GM23338 (cell line): Measurements from ENCODE around the gene SCN2B. TPM values are rescaled to one million over a fixed set of nuclear protein-coding genes. Genes with fewer than 3 reads are reported as not detected.

ENCODE experiments used
- ATAC-seq: fragments of 200-7000 bp; cut with Tn5 transposase; 3 replicates; pipeline ENCODE4 v1.9.1; 2020
- DNase-seq: peaks from one replicate; pipeline ENCODE4 v3.0.0-alpha.2; 2015; ENCODE audit warnings: low spot score
- H2AFZ ChIP-seq: fragments of 200-600 bp; sonication (generic); 2 replicates; pipeline ENCODE4 v1.8.0; 2016; ENCODE audit warnings: antibody characterized with exemption, mild to moderate bottlenecking, moderate library complexity
- H3F3A ChIP-seq: fragments of 200-600 bp; sonication (generic); replicated peaks from 2 replicates; pipeline ENCODE4 v1.8.0; 2017; ENCODE audit warnings: antibody characterized with exemption, mixed run types, low read depth
- H3K27ac ChIP-seq: fragments of 200-600 bp; sonication (generic); 2 replicates; pipeline ENCODE4 v1.6.1; 2016; ENCODE audit warnings: low read depth
- H3K27me3 ChIP-seq: fragments of 200-600 bp; sonication (generic); 2 replicates; pipeline ENCODE4 v1.8.0; 2016; ENCODE audit warnings: mild to moderate bottlenecking, mixed run types, moderate library complexity; ENCODE audit not compliant: insufficient read depth
- H3K36me3 ChIP-seq: fragments of 200-600 bp; sonication (generic); 2 replicates; pipeline ENCODE4 v1.8.0; 2016; ENCODE audit warnings: mild to moderate bottlenecking; ENCODE audit not compliant: insufficient read depth
- H3K4me1 ChIP-seq: fragments of 200-600 bp; sonication (generic); 2 replicates; pipeline ENCODE4 v1.8.0; 2016; ENCODE audit warnings: mild to moderate bottlenecking, moderate library complexity; ENCODE audit not compliant: insufficient read depth
- H3K4me2 ChIP-seq: fragments of 200-600 bp; sonication (generic); 2 replicates; pipeline ENCODE4 v1.7.1; 2017; ENCODE audit warnings: mixed run types
- H3K4me3 ChIP-seq: fragments of 200-600 bp; sonication (generic); 2 replicates; pipeline ENCODE4 v1.6.1; 2016; ENCODE audit warnings: mixed run types
- H3K79me2 ChIP-seq: fragments of 200-600 bp; sonication (generic); replicated peaks from 2 replicates; pipeline ENCODE4 v1.8.0; 2017; ENCODE audit warnings: mild to moderate bottlenecking; ENCODE audit not compliant: insufficient read depth
- H3K9me2 ChIP-seq: fragments of 200-600 bp; sonication (generic); 2 replicates; pipeline ENCODE4 v1.8.0; 2017; ENCODE audit not compliant: insufficient read depth
- H4K20me1 ChIP-seq: fragments of 200-600 bp; sonication (generic); replicated peaks from 2 replicates; pipeline ENCODE4 v1.8.0; 2017; ENCODE audit warnings: mild to moderate bottlenecking; ENCODE audit not compliant: insufficient read depth
- H3K27ac Mint-ChIP-seq: 2 replicates; pipeline ENCODE4 v1.8.0; 2020; ENCODE audit warnings: inconsistent platforms, mild to moderate bottlenecking, moderate library complexity, mixed read lengths
- H3K27me3 Mint-ChIP-seq: 3 replicates; pipeline ENCODE4 v1.8.0; 2022; ENCODE audit warnings: low read depth, mild to moderate bottlenecking, moderate library complexity, mixed read lengths, inconsistent platforms; ENCODE audit not compliant: insufficient read depth, poor library complexity
- H3K36me3 Mint-ChIP-seq: 3 replicates; pipeline ENCODE4 v1.8.0; 2021; ENCODE audit warnings: low read depth, mild to moderate bottlenecking, inconsistent platforms, moderate library complexity, mixed read lengths
- H3K4me1 Mint-ChIP-seq: 3 replicates; pipeline ENCODE4 v1.8.0; 2020; ENCODE audit warnings: mild to moderate bottlenecking, inconsistent platforms, mixed read lengths
- H3K4me3 Mint-ChIP-seq: 3 replicates; pipeline ENCODE4 v1.8.0; 2021; ENCODE audit warnings: moderate library complexity, mild to moderate bottlenecking, inconsistent platforms, mixed read lengths
- H3K9me3 Mint-ChIP-seq: 3 replicates; pipeline ENCODE4 v1.8.0; 2020; ENCODE audit warnings: moderate library complexity, mild to moderate bottlenecking, inconsistent platforms, mixed read lengths
- EZH2phosphoT487 ChIP-seq: fragments of 200-600 bp; sonication (generic); IDR thresholded peaks from one replicate; pipeline ENCODE4 v1.8.1; 2018; ENCODE audit warnings: antibody characterized with exemption; ENCODE audit not compliant: unreplicated experiment
- JUNB ChIP-seq: IDR thresholded peaks from one replicate; pipeline ENCODE4 v1.6.1; 2016; ENCODE audit warnings: antibody characterized with exemption; ENCODE audit not compliant: unreplicated experiment
- NANOG ChIP-seq: IDR thresholded peaks from 2 replicates; pipeline ENCODE4 v1.6.1; 2016; ENCODE audit warnings: antibody characterized with exemption, borderline replicate concordance
- POLR2AphosphoS5 ChIP-seq: IDR thresholded peaks from 2 replicates; pipeline ENCODE4 v1.6.1; 2016; ENCODE audit warnings: antibody characterized with exemption, low read depth
- REST ChIP-seq: IDR thresholded peaks from one replicate; pipeline ENCODE4 v1.6.1; 2018; ENCODE audit warnings: antibody characterized with exemption; ENCODE audit not compliant: unreplicated experiment
- STAT1 ChIP-seq: IDR thresholded peaks from one replicate; pipeline ENCODE4 v1.6.1; 2016; ENCODE audit warnings: antibody characterized with exemption; ENCODE audit not compliant: unreplicated experiment
- ZNF331 ChIP-seq: fragments of 250-450 bp; sonication (Bioruptor Pico); IDR thresholded peaks from 2 replicates; pipeline ENCODE4 v1.5.0; 2020; ENCODE audit warnings: low read depth, mild to moderate bottlenecking, moderate library complexity
- polyA plus RNA-seq: library from polyadenylated mRNA; unstranded; fragments of >200 nt; fragmentation: Nextera tagmentation; extraction: Ambion mirVana; gene quantifications from 2 replicates; pipeline ENCODE4 v1.2.1, GENCODE V29; 2016
- total RNA-seq: library from RNA; depleted of rRNA; stranded (reverse); fragments of >200 nt; shearing (Covaris generic); gene quantifications from 2 replicates; pipeline ENCODE4 v1.2.3, GENCODE V29; 2014
- TF ChIP-seq, protein P1 (sequence below): fragments of 250-450 bp; sonication (Bioruptor Pico); IDR thresholded peaks from 2 replicates; pipeline ENCODE4 v1.5.0; 2020; ENCODE audit warnings: mild to moderate bottlenecking, moderate library complexity
- TF ChIP-seq, protein P2 (sequence below): IDR thresholded peaks from 2 replicates; pipeline ENCODE4 v1.6.1; 2016; ENCODE audit warnings: antibody characterized with exemption

Gene SCN2B
- total and polyA plus RNA-seq, 2 experiments from 2014 or later, result 0.03 TPM; not detected in 1

GRCh38 chr11:118143661-118144185, 32.7 kb downstream of the SCN2B start:
- no peaks in the 10 kb centered on the region for H3K79me2 ChIP-seq
- Mint-ChIP-seq H3K27ac (no peak overlapping the region), H3K4me3 (no peak overlapping the region), H3K36me3 (no peaks in the 10 kb centered on the region), H3K27me3 (peaks cover 34% of the 10 kb centered on the region), H3K4me1 (peaks cover 29% of the 10 kb centered on the region), H3K9me3 (no peaks in the 10 kb centered on the region)
- H3K9me2 ChIP-seq, result no peaks in the 10 kb centered on the region
- H3K36me3 ChIP-seq, result no peaks in the 10 kb centered on the region
- no peak overlapping the region for H2AFZ ChIP-seq
- DNase-seq (no peak), ATAC-seq (no peak)
- H4K20me1 ChIP-seq, result 0 out of 2 replicates have a peak, but pooled peaks cover 3% of the 10 kb centered on the region
- no peak overlapping the region for H3K4me3 ChIP-seq
- H3K27ac ChIP-seq, result no peak overlapping the region
- peaks cover 56% of the 10 kb centered on the region for H3K27me3 ChIP-seq
- H3K4me1 ChIP-seq, result peaks cover 21% of the 10 kb centered on the region; the same call in 1 of the 2 replicates
- H3K4me2 ChIP-seq, result no peak overlapping the region
- no peaks in the 10 kb centered on the region for H3F3A ChIP-seq
- TF ChIP-seq ZNF331 (CRISPR knock-in tag) (no peak), JUNB (no peak), REST (no peak), NANOG (no peak), POLR2AphosphoS5 (no peak), EZH2phosphoT487 (no peak), STAT1 (no peak)
- TF ChIP-seq, protein P1, sequence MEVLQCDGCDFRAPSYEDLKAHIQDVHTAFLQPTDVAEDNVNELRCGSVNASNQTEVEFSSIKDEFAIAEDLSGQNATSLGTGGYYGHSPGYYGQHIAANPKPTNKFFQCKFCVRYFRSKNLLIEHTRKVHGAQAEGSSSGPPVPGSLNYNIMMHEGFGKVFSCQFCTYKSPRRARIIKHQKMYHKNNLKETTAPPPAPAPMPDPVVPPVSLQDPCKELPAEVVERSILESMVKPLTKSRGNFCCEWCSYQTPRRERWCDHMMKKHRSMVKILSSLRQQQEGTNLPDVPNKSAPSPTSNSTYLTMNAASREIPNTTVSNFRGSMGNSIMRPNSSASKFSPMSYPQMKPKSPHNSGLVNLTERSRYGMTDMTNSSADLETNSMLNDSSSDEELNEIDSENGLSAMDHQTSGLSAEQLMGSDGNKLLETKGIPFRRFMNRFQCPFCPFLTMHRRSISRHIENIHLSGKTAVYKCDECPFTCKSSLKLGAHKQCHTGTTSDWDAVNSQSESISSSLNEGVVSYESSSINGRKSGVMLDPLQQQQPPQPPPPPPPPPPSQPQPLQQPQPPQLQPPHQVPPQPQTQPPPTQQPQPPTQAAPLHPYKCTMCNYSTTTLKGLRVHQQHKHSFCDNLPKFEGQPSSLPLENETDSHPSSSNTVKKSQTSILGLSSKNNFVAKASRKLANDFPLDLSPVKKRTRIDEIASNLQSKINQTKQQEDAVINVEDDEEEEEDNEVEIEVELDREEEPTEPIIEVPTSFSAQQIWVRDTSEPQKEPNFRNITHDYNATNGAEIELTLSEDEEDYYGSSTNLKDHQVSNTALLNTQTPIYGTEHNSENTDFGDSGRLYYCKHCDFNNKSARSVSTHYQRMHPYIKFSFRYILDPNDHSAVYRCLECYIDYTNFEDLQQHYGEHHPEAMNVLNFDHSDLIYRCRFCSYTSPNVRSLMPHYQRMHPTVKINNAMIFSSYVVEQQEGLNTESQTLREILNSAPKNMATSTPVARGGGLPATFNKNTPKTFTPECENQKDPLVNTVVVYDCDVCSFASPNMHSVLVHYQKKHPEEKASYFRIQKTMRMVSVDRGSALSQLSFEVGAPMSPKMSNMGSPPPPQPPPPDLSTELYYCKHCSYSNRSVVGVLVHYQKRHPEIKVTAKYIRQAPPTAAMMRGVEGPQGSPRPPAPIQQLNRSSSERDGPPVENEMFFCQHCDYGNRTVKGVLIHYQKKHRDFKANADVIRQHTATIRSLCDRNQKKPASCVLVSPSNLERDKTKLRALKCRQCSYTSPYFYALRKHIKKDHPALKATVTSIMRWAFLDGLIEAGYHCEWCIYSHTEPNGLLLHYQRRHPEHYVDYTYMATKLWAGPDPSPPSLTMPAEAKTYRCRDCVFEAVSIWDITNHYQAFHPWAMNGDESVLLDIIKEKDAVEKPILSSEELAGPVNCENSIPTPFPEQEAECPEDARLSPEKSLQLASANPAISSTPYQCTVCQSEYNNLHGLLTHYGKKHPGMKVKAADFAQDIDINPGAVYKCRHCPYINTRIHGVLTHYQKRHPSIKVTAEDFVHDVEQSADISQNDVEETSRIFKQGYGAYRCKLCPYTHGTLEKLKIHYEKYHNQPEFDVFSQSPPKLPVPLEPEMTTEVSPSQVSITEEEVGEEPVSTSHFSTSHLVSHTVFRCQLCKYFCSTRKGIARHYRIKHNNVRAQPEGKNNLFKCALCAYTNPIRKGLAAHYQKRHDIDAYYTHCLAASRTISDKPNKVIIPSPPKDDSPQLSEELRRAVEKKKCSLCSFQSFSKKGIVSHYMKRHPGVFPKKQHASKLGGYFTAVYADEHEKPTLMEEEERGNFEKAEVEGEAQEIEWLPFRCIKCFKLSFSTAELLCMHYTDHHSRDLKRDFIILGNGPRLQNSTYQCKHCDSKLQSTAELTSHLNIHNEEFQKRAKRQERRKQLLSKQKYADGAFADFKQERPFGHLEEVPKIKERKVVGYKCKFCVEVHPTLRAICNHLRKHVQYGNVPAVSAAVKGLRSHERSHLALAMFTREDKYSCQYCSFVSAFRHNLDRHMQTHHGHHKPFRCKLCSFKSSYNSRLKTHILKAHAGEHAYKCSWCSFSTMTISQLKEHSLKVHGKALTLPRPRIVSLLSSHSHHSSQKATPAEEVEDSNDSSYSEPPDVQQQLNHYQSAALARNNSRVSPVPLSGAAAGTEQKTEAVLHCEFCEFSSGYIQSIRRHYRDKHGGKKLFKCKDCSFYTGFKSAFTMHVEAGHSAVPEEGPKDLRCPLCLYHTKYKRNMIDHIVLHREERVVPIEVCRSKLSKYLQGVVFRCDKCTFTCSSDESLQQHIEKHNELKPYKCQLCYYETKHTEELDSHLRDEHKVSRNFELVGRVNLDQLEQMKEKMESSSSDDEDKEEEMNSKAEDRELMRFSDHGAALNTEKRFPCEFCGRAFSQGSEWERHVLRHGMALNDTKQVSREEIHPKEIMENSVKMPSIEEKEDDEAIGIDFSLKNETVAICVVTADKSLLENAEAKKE (CRISPR knock-in tag), result no peak
- TF ChIP-seq, protein P2, sequence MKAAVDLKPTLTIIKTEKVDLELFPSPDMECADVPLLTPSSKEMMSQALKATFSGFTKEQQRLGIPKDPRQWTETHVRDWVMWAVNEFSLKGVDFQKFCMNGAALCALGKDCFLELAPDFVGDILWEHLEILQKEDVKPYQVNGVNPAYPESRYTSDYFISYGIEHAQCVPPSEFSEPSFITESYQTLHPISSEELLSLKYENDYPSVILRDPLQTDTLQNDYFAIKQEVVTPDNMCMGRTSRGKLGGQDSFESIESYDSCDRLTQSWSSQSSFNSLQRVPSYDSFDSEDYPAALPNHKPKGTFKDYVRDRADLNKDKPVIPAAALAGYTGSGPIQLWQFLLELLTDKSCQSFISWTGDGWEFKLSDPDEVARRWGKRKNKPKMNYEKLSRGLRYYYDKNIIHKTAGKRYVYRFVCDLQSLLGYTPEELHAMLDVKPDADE, result no peak
